NCI-H2171 treated with DMSO at 0.1 percent for 48 hours (cell line): ENCODE results near the gene SLC22A17.

Experiments used
- DNase-seq: peaks from one replicate; lab custom pipeline; 2025; lab: John Stamatoyannopoulos, UW

The SLC22A17 gene

DNA sequence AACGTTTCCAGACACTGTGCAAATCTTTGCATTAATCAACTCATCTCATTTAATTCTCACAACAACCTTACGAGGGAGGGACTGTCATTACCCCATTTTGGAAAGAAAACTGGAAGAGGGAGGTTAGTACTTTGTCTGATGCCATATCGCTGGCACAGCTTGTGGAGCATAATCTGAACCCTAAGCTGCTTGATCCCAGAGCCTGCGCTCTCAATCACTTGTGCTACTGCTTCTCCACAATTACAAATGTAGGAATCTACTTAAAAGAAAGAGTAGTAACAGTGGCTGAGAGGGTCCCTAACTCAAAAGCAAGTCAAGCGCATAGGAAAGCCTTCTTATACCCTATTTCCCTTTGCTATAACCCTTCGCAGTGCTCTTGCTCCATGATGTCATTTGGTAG, 9.1 kb upstream of the SLC22A17 start:
- no peak for DNase-seq

DNA sequence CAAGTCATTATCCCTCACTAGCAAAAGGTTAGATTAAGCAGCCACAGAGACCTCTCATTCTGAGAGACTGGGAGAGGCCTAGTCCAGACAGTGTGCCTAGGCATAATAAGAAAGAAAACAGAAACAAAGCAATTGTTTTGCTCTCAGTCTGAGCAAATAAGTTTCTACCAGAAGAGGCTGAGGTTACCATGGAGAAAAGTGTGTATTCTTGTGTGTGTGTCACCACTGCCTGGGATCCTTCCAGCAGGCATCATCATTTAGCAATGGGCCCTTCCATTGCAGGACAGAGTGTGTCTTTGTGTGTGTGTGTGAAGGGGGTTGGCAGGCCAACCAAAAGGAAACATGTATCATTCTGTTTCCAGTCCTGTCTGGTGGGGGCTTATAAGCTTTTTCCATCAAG, 8.6 kb upstream of the SLC22A17 start:
- DNase-seq = no peak

DNA sequence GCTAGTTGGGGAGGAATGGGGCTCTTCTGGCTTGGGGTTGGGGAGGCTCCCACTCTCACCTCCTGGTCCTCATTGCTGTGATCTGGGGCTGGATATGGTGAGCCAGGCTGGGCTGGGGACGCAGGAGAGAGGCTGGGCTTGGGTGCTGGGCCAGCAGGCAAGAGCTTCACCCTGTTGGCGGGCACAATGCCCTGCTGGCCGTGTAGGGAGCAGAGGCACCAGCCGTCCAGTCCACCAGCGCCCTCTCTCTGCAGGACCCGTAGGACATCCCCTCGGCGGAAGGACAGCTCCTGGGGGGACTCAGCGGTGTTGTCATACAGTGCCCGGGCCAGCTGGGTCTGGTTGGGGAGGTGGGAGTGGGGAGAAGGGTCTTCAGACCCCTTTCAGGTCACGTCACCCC, 7.8 kb upstream of the SLC22A17 start:
- DNase-seq = no peak

DNA sequence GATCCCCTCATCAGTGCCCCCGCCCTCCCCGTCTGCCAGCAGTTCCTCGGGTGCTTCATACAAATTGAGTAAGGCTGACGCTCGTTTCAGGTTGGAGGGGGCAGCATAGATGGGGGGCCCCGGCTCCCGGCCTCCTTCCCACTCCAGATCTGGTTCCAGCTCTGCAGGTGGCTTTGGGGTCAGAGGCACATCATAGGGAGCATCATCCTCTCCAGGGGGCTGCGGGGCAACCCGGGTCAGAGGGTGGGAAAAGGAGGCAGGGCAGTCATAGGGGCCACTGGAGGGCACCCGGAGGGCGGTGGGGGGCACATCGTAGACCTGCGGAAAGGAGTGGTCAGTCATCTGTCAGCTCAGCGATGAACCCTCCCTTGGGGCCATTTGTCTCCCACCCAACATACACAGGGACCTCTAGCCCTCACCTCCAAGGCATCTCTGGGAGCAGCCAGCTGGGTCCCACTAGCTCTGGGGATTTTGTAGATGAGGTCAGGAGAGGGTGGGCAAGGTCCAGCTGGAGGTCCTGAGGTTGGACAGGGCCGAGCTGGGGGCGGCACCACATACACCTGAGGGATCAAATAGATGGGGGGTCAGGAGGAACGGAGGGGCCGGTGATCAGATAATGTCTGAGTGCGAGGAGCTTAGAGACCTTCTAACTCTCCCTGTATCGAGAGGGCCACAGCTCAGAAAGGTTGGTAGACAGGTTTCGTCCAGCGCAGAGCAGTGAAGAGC, 7.2 kb upstream of the SLC22A17 start:
- DNase-seq = no peak

DNA sequence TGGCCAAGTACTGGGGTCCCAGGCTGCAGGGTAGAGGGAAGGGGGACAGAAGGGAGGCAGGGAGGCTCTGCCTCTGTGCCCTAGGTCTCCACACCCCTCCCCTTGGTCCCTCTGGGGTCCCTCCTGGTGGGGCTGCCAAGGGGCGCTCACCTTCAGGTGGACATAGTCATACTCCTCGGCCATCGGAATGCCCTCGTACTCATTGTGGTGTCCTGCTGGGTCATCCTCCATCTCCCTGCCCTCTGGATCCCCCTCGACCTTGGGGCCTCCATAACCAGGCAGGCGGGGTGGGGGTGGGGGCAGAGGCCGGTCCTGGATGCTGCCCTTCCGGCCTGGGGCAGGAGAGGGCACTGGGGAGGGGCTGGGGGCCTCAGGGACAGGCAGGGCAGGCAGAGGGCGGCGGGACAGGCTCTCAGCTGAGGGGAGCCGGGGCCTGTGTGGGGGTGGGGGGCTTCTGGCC, 6.5 kb upstream of the SLC22A17 start:
- no peak for DNase-seq

DNA sequence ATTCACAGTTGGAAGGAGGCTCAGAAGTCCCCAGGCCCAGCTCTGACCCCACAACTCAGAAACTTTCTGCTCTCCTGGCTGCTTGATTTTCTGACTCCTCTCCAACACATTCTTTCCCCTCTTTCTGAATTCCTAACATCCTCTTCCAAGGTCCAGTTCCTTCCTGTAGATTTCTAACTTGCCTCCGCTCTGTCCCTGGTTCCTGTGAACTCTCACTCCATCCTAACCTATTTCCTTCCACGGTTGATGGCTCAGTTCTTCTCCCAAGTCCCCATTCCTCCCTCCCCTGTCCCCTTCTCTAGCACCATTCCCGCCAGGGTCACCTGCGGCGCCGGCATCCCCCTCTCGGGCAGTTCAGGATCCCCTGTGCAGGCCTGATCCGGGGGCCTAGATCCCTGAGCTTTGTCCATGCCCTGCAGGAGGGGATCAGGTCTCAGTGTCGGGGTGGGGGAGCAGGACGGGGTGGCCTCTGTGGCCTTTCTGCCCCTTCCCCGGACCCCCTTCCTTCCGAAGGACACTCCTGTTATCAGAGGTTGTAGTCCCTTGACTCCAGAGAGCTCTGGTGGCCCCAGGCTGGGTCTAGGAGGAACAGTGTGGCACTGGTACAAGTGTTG, 6.0 kb upstream of the SLC22A17 start:
- DNase-seq = no peak

DNA sequence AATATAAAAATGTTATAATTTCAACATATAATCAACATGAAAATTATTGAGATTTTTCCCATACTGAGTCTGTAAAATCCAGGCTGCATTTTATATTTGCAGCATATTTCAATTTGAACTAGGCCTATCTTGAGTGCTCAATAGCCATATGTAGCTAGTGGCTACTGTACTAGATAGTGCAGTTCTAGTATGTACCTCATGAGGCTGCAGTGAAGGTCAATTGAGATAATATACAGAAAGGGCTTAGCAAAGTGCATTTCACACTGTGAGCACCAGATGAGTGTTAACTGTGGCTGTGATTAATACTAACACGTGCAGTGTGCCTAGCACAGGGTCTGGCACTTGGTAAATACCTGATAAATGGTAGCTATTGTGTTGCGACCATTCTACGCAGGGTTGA, 5.4 kb upstream of the SLC22A17 start:
- no peak for DNase-seq

DNA sequence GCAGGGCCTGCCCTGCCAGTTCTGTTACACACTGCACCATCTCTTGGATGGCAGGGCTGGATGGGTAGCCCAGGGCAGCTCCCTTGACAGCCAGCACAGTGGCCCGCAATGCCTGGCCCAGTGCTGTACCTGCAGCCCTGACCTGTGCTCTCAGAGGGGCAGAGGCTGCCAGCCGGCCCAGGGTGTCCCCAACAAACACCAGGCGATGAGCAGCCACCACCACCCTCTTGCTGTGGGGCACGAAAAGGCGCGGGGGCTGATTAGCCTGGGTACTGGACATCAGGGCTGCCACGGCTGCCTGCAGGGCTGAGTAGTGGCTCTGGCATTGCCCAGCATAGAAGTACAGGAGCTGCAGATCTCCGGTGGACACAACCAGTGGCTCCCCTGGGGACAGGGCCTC, 4.6 kb upstream of the SLC22A17 start:
- no peak for DNase-seq

DNA sequence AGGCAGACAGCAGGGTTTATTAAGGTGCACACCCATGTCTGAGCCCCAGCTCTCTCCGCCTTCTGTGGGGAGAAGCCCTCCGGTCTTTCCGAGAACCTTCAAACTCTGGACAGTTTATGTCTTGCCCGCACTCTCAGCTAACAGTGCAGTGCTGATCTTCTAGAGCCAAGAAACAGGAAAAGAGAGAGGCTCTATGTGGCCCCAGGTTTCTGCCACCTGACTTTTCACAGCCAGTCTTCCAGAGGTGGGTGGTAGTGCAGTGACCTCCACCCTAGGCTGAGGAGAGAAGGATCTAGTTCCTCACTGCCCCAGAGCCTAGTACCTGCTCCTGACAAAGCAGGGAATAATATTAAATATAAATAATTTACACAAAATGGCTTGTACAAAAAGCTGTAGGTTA, 4.0 kb upstream of the SLC22A17 start:
- DNase-seq = no peak

DNA sequence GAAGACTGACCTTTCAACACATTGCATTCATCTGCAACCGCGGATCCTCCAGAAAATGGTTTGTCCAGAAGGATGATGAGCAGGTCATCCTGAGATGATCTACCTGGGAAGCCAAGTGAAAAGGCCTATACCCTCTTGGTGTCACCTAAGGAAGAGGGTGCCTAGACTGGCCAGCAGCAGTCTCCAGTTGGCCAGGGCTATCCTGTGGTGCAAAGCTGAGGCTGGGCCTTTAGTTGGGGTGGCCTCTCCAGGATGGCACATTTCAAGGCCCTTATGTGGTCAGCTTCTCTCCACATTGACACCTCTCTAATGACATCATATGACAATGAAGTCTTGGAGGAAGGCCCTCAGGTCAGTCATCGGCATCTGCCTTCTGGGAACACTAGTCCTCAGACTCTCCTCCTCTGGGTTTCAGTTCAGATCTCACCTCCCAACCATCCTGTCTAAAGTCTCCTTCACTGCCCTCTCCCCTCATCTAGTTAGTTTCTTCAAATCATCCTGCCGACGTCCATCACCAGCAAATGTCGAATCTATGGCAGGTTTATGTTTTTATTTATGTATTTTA, 3.3 kb upstream of the SLC22A17 start:
- DNase-seq = no peak

DNA sequence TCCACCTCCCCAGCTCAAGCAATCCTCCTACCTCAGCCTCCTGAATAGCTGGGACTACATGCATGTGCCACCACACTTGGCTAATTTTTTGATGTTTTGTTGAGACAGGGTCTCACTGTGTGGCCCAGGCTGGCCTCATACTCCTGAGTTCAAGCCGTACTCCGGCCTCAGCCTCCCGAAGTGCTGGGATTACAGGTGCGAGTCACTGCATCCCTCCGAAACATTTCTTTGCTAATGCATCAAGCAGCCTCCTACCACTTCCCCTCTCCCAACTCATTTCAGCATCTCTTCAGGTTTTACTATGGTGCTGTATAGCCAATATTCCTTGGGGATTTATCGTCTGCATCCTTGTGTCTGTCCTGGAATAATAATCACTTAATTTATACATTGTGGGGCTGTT, 2.3 kb upstream of the SLC22A17 start:
- no peak for DNase-seq

DNA sequence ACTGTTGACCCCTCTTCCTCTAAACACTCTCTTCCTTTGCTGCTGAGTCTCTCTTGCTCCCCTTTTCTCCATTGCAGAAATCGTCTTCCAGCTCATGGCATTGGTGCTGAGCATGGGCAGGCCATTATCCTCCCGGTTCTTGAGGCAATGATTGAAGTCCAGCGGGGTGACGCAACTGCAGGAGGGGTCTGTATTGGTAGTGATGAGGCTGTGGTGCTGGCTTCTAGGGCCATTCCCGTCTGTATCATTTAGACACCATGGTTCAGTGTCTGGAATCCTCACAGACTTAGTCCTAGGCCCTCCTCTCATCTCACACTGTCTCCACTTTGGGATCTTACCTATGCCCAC, 720 bp upstream of the SLC22A17 start:
- no peak for DNase-seq

DNA sequence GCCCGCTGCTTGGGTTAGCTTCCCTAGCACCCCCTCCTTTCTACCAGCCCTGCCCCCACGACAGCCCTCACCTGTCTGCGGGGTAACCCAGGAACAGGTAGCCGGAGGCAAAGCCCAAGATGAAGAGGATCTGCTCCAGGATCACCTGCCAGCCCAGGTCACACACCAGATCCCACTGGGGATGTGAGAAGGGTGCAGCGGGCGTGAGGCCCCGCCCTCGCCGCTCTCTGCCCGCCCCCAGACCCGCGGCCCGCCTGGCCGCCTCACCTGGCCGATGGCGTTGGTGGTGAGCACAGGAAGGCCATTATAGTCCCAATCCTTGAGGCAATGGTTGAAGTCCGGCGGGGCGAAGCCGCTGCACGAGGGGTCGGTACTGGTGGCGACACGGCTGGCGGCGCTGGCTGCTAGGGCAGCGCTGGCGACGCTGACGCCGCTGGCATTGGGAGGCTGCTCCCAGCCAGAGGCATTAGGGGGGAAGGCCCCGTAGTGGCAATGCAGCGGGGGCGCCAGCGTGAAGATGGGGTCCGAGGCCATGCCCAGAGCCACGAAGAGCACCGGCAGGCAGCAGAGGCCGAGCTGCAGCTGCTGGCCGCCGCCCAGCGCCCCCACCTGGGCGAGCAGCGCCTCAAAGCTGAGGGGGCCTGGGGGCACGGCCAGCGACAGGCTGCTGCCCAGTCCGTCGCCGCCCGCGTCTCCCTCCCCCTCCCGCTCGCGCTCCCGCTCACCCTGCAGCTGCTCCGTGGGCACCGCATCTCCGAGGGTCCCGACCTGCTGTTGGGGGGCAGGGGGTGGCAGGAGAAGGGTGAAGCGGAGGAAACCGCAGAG, 794 bp downstream of the SLC22A17 start:
- no peak for DNase-seq

DNA sequence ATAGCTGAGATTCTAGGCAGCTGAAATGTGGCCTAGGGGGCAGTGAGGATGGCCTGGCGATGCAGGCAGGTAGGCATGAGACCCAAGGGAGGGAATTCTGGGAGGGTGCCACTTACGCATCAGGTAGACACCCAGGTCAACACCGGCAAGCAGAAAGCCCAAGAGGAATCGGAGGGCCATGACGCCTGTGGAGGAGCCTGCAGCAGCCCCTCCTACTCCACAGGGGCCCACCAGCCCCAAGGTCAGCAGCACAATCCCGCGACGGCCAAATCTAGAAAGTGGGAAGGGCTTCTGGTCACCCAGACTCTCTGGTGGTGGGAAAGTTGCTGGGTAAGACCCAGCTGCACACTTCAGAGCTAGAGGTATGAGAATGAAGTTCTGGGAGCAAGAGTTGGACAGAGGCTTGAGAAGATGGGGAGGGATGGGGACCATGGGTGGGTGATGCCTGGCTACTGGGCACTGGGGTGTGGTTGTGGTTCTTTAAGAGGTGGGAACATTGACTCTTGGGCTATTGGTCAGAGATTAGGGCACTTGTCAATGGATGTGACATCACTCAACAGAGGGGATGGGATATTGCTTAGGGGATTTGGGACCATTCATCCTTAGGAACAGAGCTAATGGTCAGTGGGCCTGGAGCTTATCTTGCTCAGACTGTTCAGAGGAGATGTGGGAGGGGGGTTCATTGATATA, 3.4 kb downstream of the SLC22A17 start:
- no peak for DNase-seq

DNA sequence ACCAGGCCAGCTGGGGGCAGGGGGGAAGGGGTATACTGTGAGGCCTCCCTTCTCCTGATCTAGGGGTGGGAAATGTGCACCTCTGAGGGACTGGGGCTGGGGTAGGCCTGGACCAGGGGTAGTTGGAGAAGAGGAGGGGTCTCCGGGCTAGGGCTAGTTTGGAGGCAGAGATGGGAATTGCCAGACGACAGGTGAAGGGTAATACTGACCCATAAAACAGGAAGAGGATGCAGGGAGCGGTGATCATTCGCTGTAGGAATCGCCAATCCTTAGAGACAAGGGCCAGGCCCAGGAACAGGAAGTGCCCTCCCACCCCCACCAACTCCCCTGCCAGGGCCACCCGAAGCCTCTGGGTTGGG, 4.4 kb downstream of the SLC22A17 start:
- no peak for DNase-seq

DNA sequence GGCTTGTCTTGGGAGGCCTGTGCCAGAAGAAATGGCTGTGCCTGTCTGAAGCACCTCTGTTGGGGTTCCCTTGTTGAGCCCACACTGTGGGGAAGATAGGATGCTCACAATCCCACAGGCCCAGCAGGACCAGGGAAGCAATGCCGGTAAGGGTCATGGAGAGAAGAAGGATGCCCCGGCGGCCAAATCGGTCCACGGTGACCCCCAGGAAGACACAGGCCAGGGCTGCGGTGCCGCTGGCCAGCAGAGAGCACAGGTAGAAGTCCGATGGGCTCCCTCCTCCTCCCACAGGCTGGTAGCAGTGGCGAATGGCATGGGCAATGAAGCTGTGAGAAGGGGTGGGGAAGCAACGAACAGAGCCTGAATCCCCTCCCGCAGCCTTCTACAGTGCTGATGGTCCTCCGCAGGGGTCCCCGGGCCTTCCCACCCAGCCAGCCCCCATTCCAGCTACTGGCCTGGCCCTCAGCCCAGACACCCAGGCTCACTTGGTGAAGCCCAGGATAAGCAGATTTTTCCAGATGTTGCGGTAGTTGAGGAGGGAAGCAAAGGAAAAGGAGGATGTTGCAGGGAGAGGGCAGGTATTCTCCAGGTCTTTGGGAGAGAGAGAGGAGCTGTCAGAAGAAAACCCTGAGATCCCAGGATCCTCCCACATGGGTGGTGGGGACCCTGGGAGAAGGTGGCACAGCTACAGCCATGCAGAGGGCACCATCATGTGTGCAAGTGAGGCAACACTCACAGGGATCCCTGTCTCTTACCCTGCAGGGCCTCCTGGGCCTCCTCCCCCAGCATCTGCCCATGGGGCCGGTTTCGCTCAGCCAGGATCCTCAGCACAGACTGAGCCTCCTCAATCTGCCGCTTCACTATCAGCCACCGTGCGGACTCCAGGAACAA, 5.0 kb downstream of the SLC22A17 start:
- no peak for DNase-seq

DNA sequence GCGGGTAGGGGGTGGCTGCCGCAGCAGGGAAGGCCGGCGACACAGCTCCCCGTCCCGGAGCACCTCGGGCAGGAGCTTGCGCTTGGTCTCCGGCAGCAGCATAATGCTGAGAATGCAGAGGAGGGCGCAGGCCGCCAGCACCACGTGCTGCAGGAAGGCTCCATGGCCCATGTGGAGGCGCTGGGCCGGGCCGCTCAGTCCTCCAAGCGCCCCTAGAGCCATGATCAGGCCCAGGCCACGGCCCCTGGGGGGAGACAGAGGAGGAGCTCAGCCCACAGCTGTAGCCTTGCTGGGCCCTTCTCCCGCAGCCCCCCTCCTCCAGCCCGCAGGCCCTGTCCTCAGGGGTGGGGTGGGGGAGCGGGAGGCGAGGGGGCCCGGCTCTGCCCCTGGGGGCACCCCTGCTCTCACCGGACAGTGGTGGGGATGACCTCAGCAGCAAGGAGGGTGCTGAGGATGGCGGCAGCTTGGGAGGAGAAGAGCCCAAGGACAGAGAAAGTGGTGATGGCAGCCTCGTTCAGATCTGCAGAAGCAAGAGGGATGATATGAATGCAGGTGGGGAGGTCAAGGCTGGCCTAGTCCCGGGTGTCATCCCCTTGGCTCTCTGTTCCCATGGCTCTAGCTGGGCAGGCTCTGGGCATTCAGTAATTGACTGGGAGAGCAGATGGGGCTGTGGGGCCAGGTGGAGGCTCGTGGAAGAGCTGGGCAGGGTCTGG, 5.8 kb downstream of the SLC22A17 start:
- DNase-seq = no peak

DNA sequence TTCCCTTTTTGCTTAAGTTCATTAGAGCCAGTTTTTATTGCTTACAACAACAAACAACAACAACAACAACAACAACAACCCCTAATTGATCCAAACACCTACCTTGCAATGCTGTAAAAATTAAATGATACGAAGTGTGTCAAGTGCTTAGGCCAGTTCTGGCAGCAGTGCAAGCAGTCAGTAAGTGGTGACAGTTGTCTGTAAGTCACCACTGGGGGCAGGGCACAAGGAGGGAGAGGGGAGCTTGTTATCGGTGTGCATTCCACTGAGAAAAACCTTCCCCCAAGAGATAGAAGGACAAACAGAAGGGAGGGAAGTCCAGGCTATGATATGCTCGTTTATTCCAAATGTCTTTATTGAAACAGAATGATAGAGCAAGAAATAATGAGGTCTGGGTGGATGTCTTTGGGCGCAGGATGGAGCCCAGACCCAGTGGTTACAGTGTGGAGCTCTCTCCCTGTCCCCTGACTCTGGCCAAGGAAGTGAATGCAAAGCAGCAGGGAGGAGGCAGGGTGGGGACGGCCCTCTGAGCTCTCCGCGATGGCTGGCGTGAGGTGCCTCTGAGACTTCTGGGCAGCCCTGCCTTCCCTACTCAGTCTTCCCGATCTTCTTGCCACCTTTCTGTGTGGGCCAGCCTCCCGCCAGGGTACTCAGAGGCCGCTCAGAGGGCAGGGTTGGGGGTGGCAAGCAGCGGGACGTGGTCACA, 6.5 kb downstream of the SLC22A17 start:
- DNase-seq = no peak

DNA sequence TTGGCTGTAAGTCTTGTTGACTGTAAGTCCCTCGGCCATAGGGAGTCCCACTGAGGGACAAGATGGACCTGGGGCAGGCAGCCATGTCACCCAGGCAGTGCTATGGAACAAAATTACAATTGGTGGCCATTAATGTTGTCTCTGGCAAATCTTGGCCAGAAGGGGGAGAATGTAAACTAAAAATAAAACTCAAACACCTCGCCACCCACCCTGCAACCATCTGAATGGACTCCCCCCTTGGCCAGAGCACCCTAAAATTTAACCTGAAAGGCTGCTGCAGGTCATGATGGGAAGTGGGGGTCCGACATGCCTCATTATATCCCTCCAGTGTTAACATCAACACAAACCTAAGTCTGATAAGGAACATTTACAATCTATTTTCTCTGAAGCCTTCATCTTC, 8.2 kb downstream of the SLC22A17 start:
- DNase-seq = no peak
